ENCODE results near the gene HACD2. TPM values are rescaled to one million over a fixed set of nuclear protein-coding genes. Genes with fewer than 3 reads are reported as not detected.

HACD2 gene
- total RNA-seq, 2 experiments from 2014 or later = 12.1 to 13.3 TPM

- Mint-ChIP-seq H3K27me3 (no peaks in the 10 kb centered on the region), H3K4me3 (no peak overlapping the region), H3K27ac (no peak overlapping the region), H3K36me3 (ENCODE audit: low read depth) (peaks cover 53% of the 10 kb centered on the region), H3K9me3 (no peaks in the 10 kb centered on the region), H3K4me1 (ENCODE audit: low read depth) (no peaks in the 10 kb centered on the region)
- Histone ChIP-seq H3K27me3 (ENCODE audit: control insufficient read depth in 1 of 2, insufficient read depth in 2 of 2, low read length in 2 of 2) (no peaks in the 10 kb centered on the region), H3K36me3 (ENCODE audit: insufficient read depth, low read length) (peaks cover under 1% of the 10 kb centered on the region), H3K4me3 (ENCODE audit: low read length) (no peak overlapping the region), H3K27ac (ENCODE audit: low read depth in 1 of 2, low read length in 2 of 2) (no peak overlapping the region), H3K4me1 (ENCODE audit: insufficient read depth, low read length) (no peaks in the 10 kb centered on the region), H3K9me3 (ENCODE audit: control insufficient read depth in 1 of 2, insufficient read depth in 1 of 2, low read length in 2 of 2) (no peaks in the 10 kb centered on the region)
- DNase-seq (no peak), ATAC-seq (ENCODE audit: poor library complexity) (no peak)
- intact Hi-C loops (cut with DNase I, micrococcal nuclease) = no loop called here
- no peak for TF ChIP-seq CTCF (IDR thresholded peaks at IDR 0.05)
- CTCF ChIA-PET = no interaction called here
- POLR2A ChIA-PET = no interaction called here
These were observed 73.1 kb downstream of the HACD2 start for GRCh38 chr3:123511726-123512125.

GRCh38 chr3:123511084-123511483, 73.8 kb downstream of the HACD2 start:
- Histone ChIP-seq H3K4me1 (ENCODE audit: insufficient read depth, low read length) (no peaks in the 10 kb centered on the region), H3K27ac (ENCODE audit: low read depth in 1 of 2, low read length in 2 of 2) (no peak overlapping the region), H3K36me3 (ENCODE audit: insufficient read depth, low read length) (peaks cover 5% of the 10 kb centered on the region), H3K4me3 (ENCODE audit: low read length) (no peak overlapping the region), H3K9me3 (ENCODE audit: control insufficient read depth in 1 of 2, insufficient read depth in 1 of 2, low read length in 2 of 2) (no peaks in the 10 kb centered on the region), H3K27me3 (ENCODE audit: control insufficient read depth in 1 of 2, insufficient read depth in 2 of 2, low read length in 2 of 2) (no peaks in the 10 kb centered on the region)
- CTCF ChIA-PET = no interaction called here
- ATAC-seq (ENCODE audit: poor library complexity) = no peak
- Mint-ChIP-seq H3K4me3 (no peak overlapping the region), H3K27me3 (no peaks in the 10 kb centered on the region), H3K9me3 (no peaks in the 10 kb centered on the region), H3K36me3 (ENCODE audit: low read depth) (peaks cover 60% of the 10 kb centered on the region), H3K4me1 (ENCODE audit: low read depth) (no peaks in the 10 kb centered on the region), H3K27ac (no peak overlapping the region)
- intact Hi-C loops (cut with DNase I, micrococcal nuclease) = no loop called here
- POLR2A ChIA-PET = no interaction called here
- TF ChIP-seq CTCF (IDR thresholded peaks at IDR 0.05) = no peak
- DNase-seq = no peak

- Histone ChIP-seq H3K27me3 (ENCODE audit: control insufficient read depth in 1 of 2, insufficient read depth in 2 of 2, low read length in 2 of 2) (no peaks in the 10 kb centered on the region), H3K9me3 (ENCODE audit: control insufficient read depth in 1 of 2, insufficient read depth in 1 of 2, low read length in 2 of 2) (no peaks in the 10 kb centered on the region), H3K27ac (ENCODE audit: low read depth in 1 of 2, low read length in 2 of 2) (no peak overlapping the region), H3K4me3 (ENCODE audit: low read length) (no peak overlapping the region), H3K36me3 (ENCODE audit: insufficient read depth, low read length) (peaks cover 5% of the 10 kb centered on the region), H3K4me1 (ENCODE audit: insufficient read depth, low read length) (no peaks in the 10 kb centered on the region)
- H3K4me1 Mint-ChIP-seq (ENCODE audit: low read depth) = no peaks in the 10 kb centered on the region
- DNase-seq (no peak), ATAC-seq (ENCODE audit: poor library complexity) (no peak)
- H3K9me3 Mint-ChIP-seq = no peaks in the 10 kb centered on the region
- intact Hi-C loops (cut with DNase I, micrococcal nuclease) = no loop called here
- H3K36me3 Mint-ChIP-seq (ENCODE audit: low read depth) = peaks cover 47% of the 10 kb centered on the region
- no peaks in the 10 kb centered on the region for H3K27me3 Mint-ChIP-seq
- ChIA-PET POLR2A (no interaction called here), CTCF (no interaction called here)
- no peak overlapping the region for H3K27ac Mint-ChIP-seq
- no peak overlapping the region for H3K4me3 Mint-ChIP-seq
- no peak for TF ChIP-seq CTCF (IDR thresholded peaks at IDR 0.05)
These were observed 76.7 kb downstream of the HACD2 start for GRCh38 chr3:123508178-123508577.

Data from CD4-positive, alpha-beta T cell (primary cell).